Tibial artery (tissue), 4 donors: Measurements from ENCODE around the gene ARNT2.

Experiments used
- DNase-seq, 2 donors: peaks; one replicate each; pipeline ENCODE4 v3.0.0-alpha.2; 2019
- H3K27ac ChIP-seq, 2 donors: fragments of 200-600 bp; sonication (generic) in 1 of 2; 1 replicate in 1 of 2; 2 replicates in 1 of 2; pipeline ENCODE4 v1.5.1; 2018 to 2019; ENCODE audit warnings: mild to moderate bottlenecking in 1 of 2
- H3K27me3 ChIP-seq, 2 donors: fragments of 200-600 bp; sonication (generic) in 1 of 2; one replicate each; pipeline versions ENCODE4 v1.5.1 to v1.6.0; 2016 to 2019
- H3K36me3 ChIP-seq, 3 donors: fragments of 200-600 bp; sonication (generic) in 2 of 3; one replicate each; pipeline ENCODE4 v1.5.1; 2016 to 2019; ENCODE audit warnings: mild to moderate bottlenecking in 2 of 3
- H3K4me1 ChIP-seq, 4 donors: fragments of 200-600 bp; sonication (generic) in 2 of 4; 1 replicate in 3 of 4; 2 replicates in 1 of 4; pipeline ENCODE4 v1.5.1; 2016 to 2019
- H3K4me3 ChIP-seq, 2 donors: fragments of 200-600 bp; sonication (generic) in 1 of 2; 1 replicate in 1 of 2; 2 replicates in 1 of 2; pipeline ENCODE4 v1.5.1; 2018 to 2019; ENCODE audit warnings: mild to moderate bottlenecking in 2 of 2
- H3K9me3 ChIP-seq, 3 donors: fragments of 200-600 bp; sonication (generic) in 1 of 3; one replicate each; pipeline ENCODE4 v1.5.1; 2016 to 2019
- CTCF ChIP-seq, 2 experiments: fragments of 200-600 bp in 1 of 2; fragments of 450-650 bp in 1 of 2; IDR thresholded peaks; one replicate each; pipeline ENCODE4 v1.5.1; 2017 to 2019; ENCODE audit warnings: antibody characterized with exemption in 2 of 2, mild to moderate bottlenecking in 1 of 2, moderate library complexity in 1 of 2
- intact Hi-C: fragments of 100-400 bp; cut with DNase I; formaldehyde crosslinking; loops from one replicate; pipeline ENCODE4 v1.15.0; 2023; ENCODE audit warnings: low total_unique reads

Gene ARNT2

GRCh38 chr15:80405554-80405850, 1.3 kb downstream of the ARNT2 start:
- Histone ChIP-seq H3K27me3 (no peaks in the 10 kb centered on the region), H3K9me3 (no peaks in the 10 kb centered on the region), H3K27ac (peak overlapping the region; percentile 84 to 86), H3K4me3 (peak overlapping the region in 1 of 2 donors; percentile 72), H3K36me3 (no peaks in the 10 kb centered on the region), H3K4me1 (peaks cover 0 to 48% (median 21%) of the 10 kb centered on the region in 4 donors)
- intact Hi-C loops: no loop called here
- TF ChIP-seq CTCF (IDR thresholded peaks at IDR 0.05): no peak
- DNase-seq: no peak

DNA sequence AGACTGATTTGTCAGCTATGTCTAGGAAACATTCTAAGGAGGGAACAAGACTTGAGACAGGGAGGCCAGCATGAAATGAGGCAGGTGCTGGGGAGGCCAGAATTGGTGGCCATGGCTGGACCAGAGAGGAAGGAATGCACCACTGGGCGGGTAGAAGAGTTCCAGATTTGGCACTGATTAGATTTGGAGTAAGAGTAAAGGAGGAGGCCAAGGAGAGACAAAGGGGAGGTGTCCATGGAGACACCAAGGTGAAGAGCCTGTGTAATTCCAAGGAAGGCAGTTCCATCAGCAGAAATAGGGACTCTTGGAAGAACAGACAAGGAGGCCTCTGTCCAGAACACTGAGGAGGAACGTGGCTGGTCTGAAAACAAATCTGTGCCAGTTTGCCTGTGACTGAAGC, 1.8 kb downstream of the ARNT2 start:
- Histone ChIP-seq H3K9me3 (no peaks in the 10 kb centered on the region), H3K4me3 (no peak overlapping the region), H3K36me3 (no peaks in the 10 kb centered on the region), H3K4me1 (peaks cover 0 to 47% (median 21%) of the 10 kb centered on the region in 4 donors), H3K27me3 (no peaks in the 10 kb centered on the region), H3K27ac (peak overlapping the region in 1 of 2 donors; percentile 84)
- DNase-seq: no peak
- TF ChIP-seq CTCF (IDR thresholded peaks at IDR 0.05): no peak
- intact Hi-C loops: no loop called here

DNA sequence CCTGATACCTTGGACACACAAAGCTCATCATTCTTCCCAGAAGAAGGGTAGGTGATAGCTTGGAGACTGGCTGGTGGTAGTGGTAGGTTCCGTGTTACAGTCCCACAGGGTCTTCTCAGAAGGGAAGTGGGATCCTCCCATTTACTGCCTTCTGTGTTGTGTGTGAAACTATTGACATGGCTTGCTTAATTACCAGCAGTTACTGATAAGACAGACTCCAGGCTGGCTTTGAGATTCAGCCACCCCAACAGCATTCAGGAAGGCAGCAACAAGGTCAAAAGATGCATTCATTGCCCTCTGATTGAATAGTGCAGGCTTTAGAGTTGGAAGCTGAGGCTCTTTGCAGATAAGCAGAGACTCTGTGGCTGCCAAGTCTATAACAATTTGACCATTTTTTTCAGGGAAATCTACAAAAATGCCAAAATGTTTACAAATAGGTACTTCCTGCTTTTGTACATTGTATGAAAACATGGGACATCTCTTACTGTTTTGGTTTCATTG, 7.7 kb downstream of the ARNT2 start:
- Histone ChIP-seq H3K36me3 (no peaks in the 10 kb centered on the region), H3K27ac (no peak overlapping the region), H3K27me3 (no peaks in the 10 kb centered on the region), H3K9me3 (no peaks in the 10 kb centered on the region), H3K4me1 (peaks cover 0 to 5% (median 0%) of the 10 kb centered on the region in 4 donors), H3K4me3 (no peak overlapping the region)
- no peak for TF ChIP-seq CTCF (IDR thresholded peaks at IDR 0.05)
- intact Hi-C loops: no loop called here
- no peak for DNase-seq

GRCh38 chr15:80414546-80415357, 10.6 kb downstream of the ARNT2 start:
- DNase-seq: no peak
- peaks cover 0 to 9% (median 7%) of the 10 kb centered on the region in 4 donors for H3K4me1 ChIP-seq
- H3K27ac ChIP-seq: no peak overlapping the region
- H3K4me3 ChIP-seq: no peak overlapping the region
- no peaks in the 10 kb centered on the region for H3K27me3 ChIP-seq
- H3K36me3 ChIP-seq: no peaks in the 10 kb centered on the region
- no peaks in the 10 kb centered on the region for H3K9me3 ChIP-seq
- intact Hi-C loops: no loop called here
- TF ChIP-seq CTCF (IDR thresholded peaks at IDR 0.05): no peak

- DNase-seq: no peak
- Histone ChIP-seq H3K4me3 (no peak overlapping the region), H3K27me3 (no peaks in the 10 kb centered on the region), H3K36me3 (no peaks in the 10 kb centered on the region), H3K4me1 (peaks cover 0 to 10% (median 9%) of the 10 kb centered on the region in 4 donors), H3K9me3 (no peaks in the 10 kb centered on the region), H3K27ac (no peak overlapping the region)
- intact Hi-C loops: no loop called here
- TF ChIP-seq CTCF (IDR thresholded peaks at IDR 0.05): no peak
These were observed 11.1 kb downstream of the ARNT2 start for GRCh38 chr15:80415358-80415670.
